HepG2 (cell line): ENCODE data around the gene FRAS1. TPM values are rescaled to one million over a fixed set of nuclear protein-coding genes. Genes with fewer than 3 reads are reported as not detected.
"Not testable (repeated sequence)": the region's sequence is repeated elsewhere in the genome, so short reads cannot be mapped to it uniquely, and the experiment has no call there.

Source experiments
- ATAC-seq: fragments of 200-7000 bp; cut with Tn5 transposase; 3 replicates; pipeline ENCODE4 v1.9.1; 2020; ENCODE audit warnings: mild to moderate bottlenecking, moderate library complexity
- BruUV-seq: library from RNA; stranded (reverse); fragments of 400-500 nt; replicated peaks from 2 replicates; lab custom pipeline; 2021; lab: Mats Ljungman, UMichigan
- CTCF ChIA-PET: fragments of 300-600 bp; formaldehyde crosslinking; extraction: SDS; loops from one replicate; lab custom pipeline; 2021; ENCODE audit warnings: low total read pairs, inconsistent platforms, low intra/inter-chr PET ratio; lab: Yijun Ruan, JAX
- POLR2A ChIA-PET: fragments of 350-600 bp; sonication (Branson Sonifier 250); formaldehyde crosslinking; loops from one replicate; lab custom pipeline; 2020; ENCODE audit warnings: antibody characterized with exemption, inconsistent platforms; lab: Yijun Ruan, JAX
- DNase-seq: peaks from one replicate; pipeline ENCODE4 v3.0.0-alpha.2; 2015; ENCODE audit warnings: low spot score
- FAIRE-seq: peaks from 3 replicates; lab custom pipeline; 2011; peaks lifted over from hg19 to GRCh38; lab: Jason Lieb, UNC
- H2AFZ ChIP-seq: one replicate; pipeline ENCODE4 v1.6.1; 2011; ENCODE audit warnings: low read length, inconsistent platforms
- H3K27ac ChIP-seq: fragments of 300-600 bp; 3 replicates; pipeline ENCODE4 v1.8.0; 2011; ENCODE audit warnings: mixed run types, mild to moderate bottlenecking, mixed read lengths, low read length, inconsistent platforms; ENCODE audit not compliant: insufficient read depth; ENCODE audit errors: extremely low read length
- H3K27me3 ChIP-seq, 2 experiments: fragments of 200-600 bp in 1 of 2; 2 replicates in 1 of 2; 3 replicates in 1 of 2; pipeline versions ENCODE4 v1.6.0 to v1.8.0; 2011; ENCODE audit warnings: low read length in 2 of 2, mild to moderate bottlenecking in 2 of 2, moderate library complexity in 2 of 2, inconsistent platforms in 1 of 2; ENCODE audit not compliant: insufficient read depth in 2 of 2, control insufficient read depth in 1 of 2
- H3K36me3 ChIP-seq, 2 experiments: fragments of 200-600 bp in 1 of 2; replicated peaks in 1 of 2; 2 replicates in 1 of 2; 3 replicates in 1 of 2; pipeline versions ENCODE4 v1.5.1 to v1.8.0; 2011; ENCODE audit warnings: low read length in 2 of 2, inconsistent platforms in 1 of 2; ENCODE audit not compliant: insufficient read depth in 2 of 2, control insufficient read depth in 1 of 2
- H3K4me1 ChIP-seq: 2 replicates; pipeline ENCODE4 v1.5.1; 2012; ENCODE audit warnings: low read length, inconsistent platforms; ENCODE audit not compliant: insufficient read depth
- H3K4me2 ChIP-seq: 2 replicates; pipeline ENCODE4 v1.6.0; 2011; ENCODE audit warnings: low read depth, low read length, inconsistent platforms
- H3K4me3 ChIP-seq, 3 experiments: fragments of 200-600 bp in 1 of 3; sonication (generic), shearing (Covaris generic) in 1 of 3; replicated peaks in 1 of 3; 2 replicates each; pipeline ENCODE4 v1.5.1; 2011 to 2016; ENCODE audit warnings: low read length in 3 of 3, inconsistent platforms in 2 of 3, low read depth in 2 of 3, mild to moderate bottlenecking in 2 of 3, control low read depth in 1 of 3, mixed read lengths in 1 of 3; ENCODE audit not compliant: insufficient read depth in 1 of 3
- H3K79me2 ChIP-seq: one replicate; pipeline ENCODE4 v1.6.1; 2011; ENCODE audit warnings: low read length, inconsistent platforms; ENCODE audit not compliant: insufficient read depth
- H3K9ac ChIP-seq: 2 replicates; pipeline ENCODE4 v1.6.0; 2011; ENCODE audit warnings: mild to moderate bottlenecking, low read depth, low read length, inconsistent platforms; ENCODE audit not compliant: insufficient read depth
- H3K9me3 ChIP-seq: 2 replicates; pipeline ENCODE4 v1.5.1; 2012; ENCODE audit warnings: mild to moderate bottlenecking, low read length
- H4K20me1 ChIP-seq: 2 replicates; pipeline ENCODE4 v1.6.0; 2011; ENCODE audit warnings: inconsistent platforms, mild to moderate bottlenecking, low read length, moderate library complexity; ENCODE audit not compliant: insufficient read depth
- DNMT3B ChIP-seq: conservative IDR thresholded peaks from 2 replicates; pipeline ENCODE4 v1.6.1; 2016; ENCODE audit warnings: missing biosample characterization, control low read depth
- FUBP1 ChIP-seq: sonication (generic); formaldehyde crosslinking; IDR thresholded peaks from 2 replicates; pipeline ENCODE4 v1.5.1; 2020; ENCODE audit warnings: missing genetic modification reagents, mild to moderate bottlenecking, borderline replicate concordance
- RXRA ChIP-seq: sonication (generic); formaldehyde crosslinking; IDR thresholded peaks from 2 replicates; pipeline ENCODE4 v1.5.1; 2020; ENCODE audit warnings: missing genetic modification reagents
- ZNF232 ChIP-seq: sonication (generic); formaldehyde crosslinking; IDR thresholded peaks from 2 replicates; pipeline ENCODE4 v1.4.0; 2020; ENCODE audit warnings: missing genetic modification reagents, borderline replicate concordance
- ZNF367 ChIP-seq: sonication (generic); formaldehyde crosslinking; IDR thresholded peaks from 2 replicates; pipeline ENCODE4 v1.4.0; 2020; ENCODE audit warnings: missing genetic modification reagents, borderline replicate concordance
- WGBS: methylation state at CpG from one replicate; pipeline ENCODE4 v1.1.6; 2017; ENCODE audit warnings: low lambda C conversion rate; 5-methylcytosine and 5-hydroxymethylcytosine counted together
- in situ Hi-C: cut with HindIII; loops from 2 replicates; pipeline ENCODE4 v1.10.0; 2017; ENCODE audit warnings: low pct_unique_long_range_greater_than_20kb; ENCODE audit not compliant: extremely low pct_ligation_motif_present
- intact Hi-C: fragments of 100-400 bp; cut with micrococcal nuclease; formaldehyde crosslinking; loops from one replicate; pipeline ENCODE4 v1.10.0; 2022; ENCODE audit not compliant: unreplicated experiment
- polyA plus RNA-seq, 8 experiments: library from polyadenylated mRNA; depleted of rRNA in 3 of 8; stranded (reverse) in 7 of 8; unstranded in 1 of 8; fragments of >200 nt; fragmentation: Illumina TruSeq in 4 of 8; extraction: Trizol in 4 of 8; gene quantifications; 2 replicates each; pipeline versions ENCODE4 v1.2.1 to v1.2.3, GENCODE V29; 2011 to 2016; ENCODE audit warnings: low read depth in 4 of 8, missing spikeins in 1 of 8, mixed read lengths in 1 of 8; ENCODE audit not compliant: insufficient read depth in 1 of 8
- total RNA-seq, 5 experiments: library from RNA; depleted of rRNA; stranded (reverse); fragments of >200 nt; fragmentation: Illumina TruSeq; extraction: Trizol; gene quantifications; 2 replicates each; pipeline ENCODE4 v1.2.3, GENCODE V29; 2016; ENCODE audit warnings: low read depth in 1 of 5

FRAS1 gene
- total and polyA plus RNA-seq, 2 of the 13 experiments (the other 11 are each of a cell fraction or from before 2014, with no cell fraction given) = 22.5 to 31.6 TPM

- TF ChIP-seq ZNF232 (CRISPR knock-in tag) = no peak
- TF ChIP-seq ZNF367 (CRISPR knock-in tag) = no peak
Measured at GRCh38 chr4:78324625-78325024, 267.5 kb downstream of the FRAS1 start (continued).

- in situ Hi-C loops = no loop called here
- FAIRE-seq = no peak
- Histone ChIP-seq H3K36me3 (peaks cover 8 to 13% of the 10 kb centered on the region in 2 experiments; a peak in 3 of 5 replicates), H3K9me3 (no peaks in the 10 kb centered on the region), H3K4me3 (no peak overlapping the region), H3K27ac (no peak overlapping the region), H4K20me1 (no peaks in the 10 kb centered on the region)
- no peak for TF ChIP-seq RXRA (CRISPR knock-in tag)
- no peak for TF ChIP-seq FUBP1
- no peak for TF ChIP-seq DNMT3B (CRISPR knock-in tag)
- TF ChIP-seq, all 625 proteins: peak for 0
- ChIA-PET POLR2A (no interaction called here), CTCF (no interaction called here)
- Histone ChIP-seq H2AFZ (no peak overlapping the region), H3K27me3 (no peaks in the 10 kb centered on the region), H3K9ac (no peak overlapping the region), H3K4me1 (no peaks in the 10 kb centered on the region), H3K4me2 (no peak overlapping the region), H3K79me2 (no peaks in the 10 kb centered on the region)
- no peak for DNase-seq
- ATAC-seq = no peak
- BruUV-seq = no TSS peak
- WGBS = 85% methylated on average over 9 of the region's 9 CpGs
- intact Hi-C loops = no loop called here
Measured at GRCh38 chr4:78325271-78326157, 268.4 kb downstream of the FRAS1 start.

GRCh38 chr4:78328591-78328990 is 271.5 kb downstream of the FRAS1 start:
- H3K36me3 ChIP-seq, H3K4me3 ChIP-seq, H3K79me2 ChIP-seq, in situ Hi-C loops, POLR2A ChIA-PET, H3K4me2 ChIP-seq, FAIRE-seq, H3K27ac ChIP-seq, DNase-seq, H3K9me3 ChIP-seq, H3K9ac ChIP-seq, H2AFZ ChIP-seq, H4K20me1 ChIP-seq, H3K4me1 ChIP-seq, intact Hi-C loops, ATAC-seq, H3K27me3 ChIP-seq, CTCF ChIA-PET, BruUV-seq: not testable (repeated sequence)
- WGBS = 91% methylated on average over 2 of the region's 2 CpGs
